DMS153 treated with DMSO at 0.1 percent for 48 hours (cell line): ENCODE data around the gene CPM.

Source experiments
- DNase-seq: peaks from one replicate; lab custom pipeline; 2025; ENCODE audit not compliant: unreplicated experiment; lab: John Stamatoyannopoulos, UW

CPM gene

DNA sequence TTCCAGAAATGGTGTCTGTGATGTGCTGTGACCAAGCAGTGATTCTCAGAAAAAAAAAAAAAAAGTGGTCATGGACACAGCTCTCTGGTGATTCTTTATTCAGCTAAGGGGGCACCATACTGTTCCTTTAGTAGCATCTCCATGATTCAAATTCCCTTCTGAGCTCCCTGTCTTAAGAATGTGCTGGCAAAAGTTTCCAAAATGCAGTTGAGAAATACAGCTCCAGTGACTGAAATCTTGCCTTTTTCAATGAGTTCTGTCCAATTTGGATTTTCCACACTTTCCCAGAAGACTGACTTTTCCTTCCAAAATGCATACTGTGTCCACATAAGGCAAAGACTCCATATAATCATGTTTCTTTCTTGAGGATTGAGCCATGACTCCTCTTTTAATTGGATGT is 24.3 kb upstream of the CPM start:
- no peak for DNase-seq

DNA sequence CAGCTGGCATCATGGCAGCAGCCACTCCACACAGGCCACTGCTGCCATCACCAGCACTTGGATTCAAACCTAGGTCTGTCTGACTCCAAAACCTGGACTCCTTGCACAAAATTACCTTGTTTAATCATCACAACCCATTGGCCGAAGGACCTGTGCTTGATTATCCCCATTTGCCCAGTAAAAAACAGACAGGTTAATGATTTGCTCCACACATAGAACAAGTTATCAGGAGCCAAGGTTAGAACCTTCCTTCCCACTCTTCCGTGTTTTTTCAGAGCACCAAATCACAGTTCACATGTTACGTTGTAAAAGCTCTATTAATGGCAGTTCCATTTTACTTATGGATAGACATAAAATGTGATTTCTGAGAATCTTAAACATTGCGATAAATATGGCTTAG is 23.5 kb upstream of the CPM start:
- no peak for DNase-seq

DNA sequence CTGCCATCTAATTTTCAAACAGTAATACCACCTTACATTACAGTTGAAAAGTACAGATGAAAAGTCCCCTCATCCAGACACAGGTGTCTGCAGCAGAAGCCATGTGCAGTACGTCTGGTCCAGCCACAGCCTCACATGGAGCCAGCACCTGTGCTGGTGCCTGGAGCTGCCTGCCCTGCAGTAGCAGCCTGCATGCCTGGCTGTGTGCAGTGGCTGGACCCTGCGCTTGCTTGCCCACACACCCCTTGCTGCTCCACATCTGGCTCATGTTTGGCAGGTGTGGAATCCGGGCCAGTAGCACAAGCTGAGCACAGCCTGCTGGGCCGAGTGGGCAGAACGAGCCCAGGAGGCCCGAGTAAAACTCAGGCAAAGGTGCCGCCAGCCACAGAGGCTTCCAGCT is 21.8 kb upstream of the CPM start:
- DNase-seq: no peak

DNA sequence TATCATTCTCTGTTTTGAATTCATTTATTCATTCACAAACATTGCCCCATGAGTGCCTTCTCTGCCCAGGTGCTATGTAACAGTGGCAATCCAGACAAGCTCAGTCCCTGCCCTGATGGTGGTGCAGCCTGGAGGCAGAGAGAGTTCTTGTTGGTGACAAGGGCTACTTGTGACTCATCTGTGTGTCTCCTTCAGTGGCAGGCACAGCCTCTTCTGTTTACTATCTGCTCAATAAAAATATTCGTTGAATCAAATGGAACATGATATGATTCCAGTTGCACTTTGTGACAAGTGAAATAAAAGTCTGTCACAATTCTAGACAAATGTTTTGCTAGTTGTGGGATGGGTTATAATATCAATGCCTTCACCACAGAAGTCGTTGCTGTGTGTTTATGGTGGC is 20.6 kb upstream of the CPM start:
- DNase-seq: no peak

DNA sequence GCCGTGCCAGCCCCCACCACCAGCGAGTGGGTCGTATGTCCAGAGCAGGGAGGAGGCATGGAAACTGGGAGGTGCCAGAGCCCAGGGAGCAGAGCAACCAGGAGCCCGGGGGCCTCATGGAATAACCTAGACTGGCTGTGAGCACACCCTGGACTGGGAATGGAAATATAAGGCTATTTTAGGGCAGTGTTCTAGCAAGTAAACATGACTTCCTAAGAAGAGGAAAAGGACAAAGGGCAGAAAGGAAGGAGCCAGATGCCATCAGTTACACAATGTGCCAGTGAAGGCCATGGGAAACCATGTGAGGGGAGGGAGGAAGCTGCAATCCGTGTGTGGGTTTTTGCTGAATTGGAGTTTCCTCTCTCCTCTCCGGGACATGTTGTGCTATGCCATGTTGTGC is 18.7 kb upstream of the CPM start:
- DNase-seq: no peak

DNA sequence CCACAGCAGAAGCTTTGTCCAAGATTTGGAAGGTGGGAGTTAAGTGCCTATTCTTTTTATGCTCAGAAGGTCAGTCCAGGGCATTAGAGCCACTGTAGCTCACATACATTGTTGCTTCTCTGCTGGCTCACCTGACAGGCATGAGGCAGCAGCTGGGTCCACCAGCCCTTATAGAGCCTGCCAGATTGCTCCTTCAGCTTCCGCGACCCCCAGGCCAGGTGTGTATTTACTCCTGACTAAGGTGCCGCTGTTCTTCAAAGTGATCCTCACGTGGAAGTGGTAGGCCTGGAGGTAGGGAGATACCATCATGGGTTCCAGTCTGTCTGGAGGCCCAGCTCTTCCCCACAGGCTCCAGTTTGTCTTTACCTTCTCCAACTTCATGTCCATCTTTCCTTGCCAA is 17.5 kb upstream of the CPM start:
- DNase-seq: no peak

DNA sequence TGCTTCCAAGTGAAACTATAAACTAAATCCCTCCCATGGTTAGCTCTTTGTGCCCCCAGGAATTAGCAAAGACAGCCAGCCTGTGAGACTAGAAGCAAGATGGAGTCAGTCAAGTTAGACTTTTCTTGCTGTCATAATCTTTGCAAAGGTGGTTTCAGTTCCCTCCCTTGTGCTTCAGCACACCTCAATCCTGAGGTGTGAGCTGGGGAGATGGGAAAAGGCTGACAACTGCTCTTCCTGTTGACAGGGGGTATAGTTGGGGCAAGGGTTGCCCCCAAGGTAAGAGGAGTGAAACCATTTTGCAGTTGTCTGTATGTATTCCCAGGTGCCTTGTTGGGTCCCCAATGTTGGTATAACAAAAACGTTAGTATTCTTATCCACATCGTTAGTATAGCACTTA is 12.3 kb upstream of the CPM start:
- no peak for DNase-seq

DNA sequence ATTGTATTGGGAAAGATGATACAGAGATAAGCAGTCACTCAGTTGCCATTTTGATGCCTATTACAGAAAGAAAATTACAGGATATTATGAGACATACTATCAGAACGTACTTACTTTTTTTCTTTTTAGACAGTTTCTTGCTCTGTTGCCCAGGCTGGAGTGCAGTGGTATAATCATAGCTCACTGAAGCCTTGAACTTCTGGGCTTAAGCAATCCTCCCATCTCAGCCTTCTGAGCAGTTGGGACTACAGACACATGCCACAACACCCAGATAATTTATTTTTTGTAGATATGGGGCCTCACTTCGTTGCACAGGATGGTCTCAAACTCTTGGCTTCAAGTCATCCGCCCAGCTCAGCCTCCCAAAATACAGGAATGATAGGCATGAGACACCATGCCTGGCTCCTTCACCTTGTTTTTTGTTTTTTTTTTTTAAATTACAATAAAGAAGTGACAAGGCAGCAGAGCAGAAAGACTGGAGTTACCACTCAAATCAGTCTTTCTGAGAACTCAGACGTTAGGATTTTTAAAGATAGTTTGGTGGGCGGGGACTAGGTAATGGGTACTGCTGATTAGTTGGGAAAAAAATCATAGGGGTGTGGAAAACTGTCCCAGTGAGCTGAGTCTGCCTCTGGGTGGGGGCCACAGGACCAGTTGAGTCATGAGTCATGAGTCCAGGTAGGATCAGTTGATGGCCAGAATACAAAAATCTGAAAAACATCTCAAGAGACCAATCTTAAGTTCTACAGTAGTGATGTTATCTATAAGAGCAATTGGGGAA is 11.5 kb upstream of the CPM start:
- DNase-seq: no peak

DNA sequence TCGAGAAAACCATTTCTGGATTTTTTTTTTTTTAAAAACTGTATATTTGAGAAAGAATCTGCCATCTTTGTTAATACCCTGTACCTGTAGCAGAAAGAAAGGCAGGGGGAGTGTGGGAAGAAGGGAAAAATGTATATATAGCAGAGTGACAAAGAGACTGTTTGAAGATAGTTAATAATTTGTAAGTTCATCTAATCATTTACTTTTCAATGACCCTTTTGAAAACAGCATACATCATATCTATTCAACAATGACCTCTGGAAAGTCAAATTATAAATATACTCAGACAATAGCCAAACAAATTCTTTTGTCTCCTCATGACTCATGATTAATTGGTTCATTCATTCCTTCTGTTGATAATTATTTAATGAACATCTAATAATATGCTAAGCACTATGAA is 10.9 kb upstream of the CPM start:
- DNase-seq: no peak

DNA sequence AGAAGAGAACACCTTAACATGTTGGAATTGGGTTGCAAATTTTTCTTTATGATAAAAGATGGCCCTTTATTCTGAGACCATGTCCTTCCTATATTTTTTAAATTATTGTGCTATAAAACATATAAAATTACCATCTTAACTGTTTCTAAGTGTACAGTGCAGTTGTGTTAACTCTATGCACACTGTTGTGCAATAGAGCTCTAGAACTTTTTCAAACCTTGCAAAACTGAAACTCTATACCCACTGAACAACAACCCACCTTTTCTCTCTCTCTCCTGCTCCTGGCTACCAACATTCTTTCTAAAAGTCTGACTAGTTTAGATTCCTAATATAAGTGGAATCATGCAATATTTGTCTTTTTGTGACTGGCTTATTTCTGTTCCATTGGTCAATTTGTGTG is 7.8 kb upstream of the CPM start:
- no peak for DNase-seq

DNA sequence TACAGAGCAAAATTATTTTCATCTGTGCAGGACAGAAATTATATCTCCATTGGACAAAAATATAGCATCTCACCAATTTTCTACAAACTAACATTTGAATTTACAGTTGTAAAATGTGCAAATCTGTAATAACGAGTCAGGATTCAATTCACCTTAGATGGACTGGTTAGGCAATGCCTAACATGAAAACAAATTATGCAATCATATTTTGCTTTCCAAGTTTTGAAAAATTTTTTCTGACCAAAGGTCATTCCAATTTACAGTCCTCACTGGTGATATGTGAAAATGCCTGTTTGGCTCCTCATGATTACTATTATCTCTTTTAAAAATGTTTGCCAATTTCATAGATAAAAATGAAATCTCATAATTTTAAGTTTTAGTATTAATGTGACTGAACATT is 6.5 kb upstream of the CPM start:
- no peak for DNase-seq

DNA sequence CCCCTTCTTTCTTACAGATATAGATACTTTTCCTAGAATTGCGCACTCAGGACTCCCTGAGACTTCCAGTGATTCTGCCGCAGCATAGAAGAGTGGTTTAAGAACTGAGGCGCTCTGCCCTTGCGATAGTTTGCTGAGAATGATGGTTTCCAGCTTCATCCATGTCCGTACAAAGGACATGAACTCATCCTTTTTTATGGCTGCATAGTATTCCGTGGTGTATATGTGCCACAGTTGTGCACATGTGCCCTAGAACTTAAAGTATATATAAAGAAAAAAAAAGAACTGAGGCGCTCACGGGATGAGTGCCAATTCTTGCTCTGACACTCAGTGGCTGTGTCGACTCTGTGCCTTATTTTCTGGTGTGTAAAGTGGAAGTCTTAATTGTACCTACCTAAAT is 1.4 kb upstream of the CPM start:
- DNase-seq: no peak

DNA sequence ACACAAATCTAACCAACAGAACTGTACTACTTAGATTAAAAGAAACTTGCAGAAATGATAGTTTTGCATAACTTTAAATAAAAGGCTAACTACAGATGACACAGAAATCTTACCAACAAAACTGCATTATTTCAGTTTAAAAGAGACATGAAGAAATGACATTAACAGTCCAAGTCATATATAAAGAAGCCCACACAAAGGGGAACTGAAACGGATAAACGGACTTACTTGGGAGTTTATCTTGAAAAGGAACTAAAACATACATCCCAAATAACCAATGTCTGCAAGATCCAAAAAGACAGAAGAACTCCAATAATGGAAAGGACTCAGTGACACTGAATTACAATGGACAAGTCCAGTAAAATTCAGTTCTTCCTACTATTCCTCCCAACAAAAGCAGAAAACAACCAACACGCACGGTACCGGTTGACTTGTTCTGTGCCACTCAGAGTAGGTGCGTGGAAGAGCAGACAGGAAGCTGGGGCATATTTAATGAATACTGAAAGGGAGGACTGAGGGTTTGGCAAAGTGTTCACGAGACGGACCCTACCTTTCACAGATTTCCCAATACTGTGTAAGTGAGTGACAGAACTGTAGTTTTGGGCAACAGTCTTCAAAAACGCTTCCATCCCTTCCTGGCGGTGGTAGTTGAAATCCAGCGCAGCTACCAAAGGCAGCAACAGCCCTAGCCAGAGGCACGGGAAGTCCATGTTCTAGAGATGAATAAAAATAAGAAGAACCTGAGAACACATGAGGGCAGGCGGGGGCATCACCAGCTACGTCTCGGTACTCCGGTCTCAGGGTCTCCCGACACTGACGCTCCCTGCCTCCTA is 627 bp downstream of the CPM start:
- DNase-seq: peak; percentile 52

DNA sequence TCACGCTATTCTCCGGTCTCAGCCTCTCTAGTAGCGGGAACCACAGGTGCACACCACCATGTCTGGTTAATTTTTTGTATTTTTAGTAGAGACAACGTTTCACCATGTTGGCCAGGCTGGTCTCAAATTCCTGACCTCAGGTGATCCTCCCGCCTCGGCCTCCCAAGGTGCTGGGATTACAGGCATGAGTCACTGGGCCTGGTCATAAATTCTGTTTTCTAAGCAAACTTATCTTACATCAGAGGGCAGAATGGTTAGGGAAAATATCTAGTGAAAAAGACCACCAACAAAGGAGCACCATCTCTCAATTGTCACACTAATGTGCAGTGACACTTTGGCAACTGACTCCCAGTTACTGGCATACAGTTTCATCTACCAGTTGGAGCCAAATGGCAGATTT is 2.8 kb downstream of the CPM start:
- no peak for DNase-seq

DNA sequence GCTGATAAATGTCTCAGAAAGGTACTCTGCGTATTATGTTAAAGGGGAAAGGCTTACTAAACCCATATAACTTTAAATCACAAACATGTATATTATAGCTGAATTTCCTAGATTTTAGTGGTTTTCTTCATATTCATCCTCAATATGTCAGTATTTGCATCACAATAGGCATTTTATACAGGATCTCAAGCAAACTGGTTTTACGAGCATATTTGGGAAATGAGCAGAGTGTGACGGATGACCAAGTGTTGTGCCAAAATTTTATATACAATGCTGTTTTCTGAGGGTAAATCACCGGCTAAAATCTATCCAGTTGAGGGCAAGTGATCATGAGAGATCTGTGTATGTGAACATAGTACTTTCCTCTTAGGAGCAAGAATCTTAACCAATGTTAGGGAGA is 8.4 kb downstream of the CPM start:
- no peak for DNase-seq

DNA sequence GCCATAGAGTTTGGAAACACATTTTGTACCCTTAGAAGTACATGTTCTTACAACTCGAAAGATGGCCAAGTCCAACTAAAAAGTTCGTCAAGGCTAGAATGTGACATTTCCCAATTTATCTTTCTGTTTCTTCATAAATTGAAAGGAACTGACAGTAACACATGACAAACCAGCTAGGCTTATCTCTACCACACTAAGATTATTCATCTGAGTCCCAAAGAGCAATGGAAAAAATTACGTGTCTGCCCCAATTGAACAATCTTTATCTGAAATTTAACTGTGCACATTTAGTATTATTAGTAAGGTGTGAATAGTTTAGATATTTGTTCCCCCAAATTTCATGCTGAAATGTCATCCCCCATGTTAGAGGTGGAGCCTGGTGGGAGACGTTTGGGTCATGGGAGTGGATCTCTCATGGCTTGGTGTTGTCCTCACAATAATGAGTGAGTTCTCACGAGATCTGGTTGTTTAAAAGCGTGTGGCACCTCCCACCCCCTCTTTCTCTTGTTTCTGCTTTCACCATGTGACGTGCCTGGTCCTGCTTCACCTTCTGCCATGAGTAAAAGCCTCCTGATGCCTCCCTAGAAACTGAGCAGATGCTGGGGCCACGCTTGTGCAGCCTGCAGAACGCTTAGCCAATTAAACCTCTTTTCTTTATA is 13.3 kb downstream of the CPM start:
- DNase-seq: no peak

DNA sequence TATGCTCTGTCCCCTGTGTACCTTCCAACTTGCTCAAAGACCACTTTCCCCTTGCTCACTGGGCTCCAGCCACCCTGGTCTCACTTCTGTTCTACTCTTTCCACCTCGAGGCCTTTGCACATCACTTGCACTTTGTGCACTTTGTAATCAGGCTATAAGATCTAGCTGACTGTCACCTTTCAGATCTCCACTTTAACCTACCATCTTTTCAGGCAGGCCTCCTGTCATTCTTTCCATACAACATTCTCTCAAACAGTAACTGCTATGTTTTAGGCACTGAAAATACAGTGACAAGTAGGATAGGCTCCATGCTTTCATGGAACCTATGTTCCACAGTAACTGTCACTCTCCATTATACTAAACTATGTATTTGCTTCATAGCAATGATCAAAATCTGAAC is 14.0 kb downstream of the CPM start:
- DNase-seq: no peak

DNA sequence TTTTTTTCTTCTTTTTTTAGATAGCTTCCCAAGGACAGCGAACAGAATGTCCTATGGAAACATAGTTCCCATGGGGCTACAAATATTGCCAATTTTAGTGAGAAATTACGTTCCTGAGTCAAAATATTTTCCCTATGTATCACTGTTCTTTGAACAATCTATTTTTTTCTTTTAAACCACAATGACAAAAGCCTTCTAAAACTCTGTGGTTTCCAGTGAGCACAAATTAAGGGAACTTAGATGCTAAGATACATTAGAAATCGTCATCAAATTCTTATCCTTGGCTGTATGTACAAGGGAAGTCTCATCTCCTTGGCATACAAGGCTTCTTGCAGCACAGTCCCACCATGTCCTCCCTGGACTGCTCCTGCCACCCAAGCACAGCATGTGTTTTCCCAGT is 17.9 kb downstream of the CPM start:
- DNase-seq: no peak

DNA sequence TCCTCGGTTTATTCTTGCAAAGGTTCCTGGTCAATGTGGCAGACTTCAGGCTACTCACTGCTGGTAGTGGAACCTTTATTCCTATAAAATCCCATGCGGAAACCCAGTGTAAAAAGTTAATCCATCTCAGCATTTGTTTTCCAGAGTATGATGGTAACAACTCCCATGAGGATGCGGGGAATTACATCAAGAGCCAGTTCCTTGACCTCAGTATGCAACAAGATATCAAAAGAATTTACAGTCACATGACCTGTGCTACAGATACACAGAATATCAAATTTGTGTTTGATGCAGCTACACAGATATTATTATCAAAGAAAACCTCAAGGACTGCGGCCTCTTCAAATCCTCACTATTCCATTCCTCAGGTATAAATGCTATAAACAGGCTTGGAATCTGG is 19.3 kb downstream of the CPM start:
- DNase-seq: no peak

DNA sequence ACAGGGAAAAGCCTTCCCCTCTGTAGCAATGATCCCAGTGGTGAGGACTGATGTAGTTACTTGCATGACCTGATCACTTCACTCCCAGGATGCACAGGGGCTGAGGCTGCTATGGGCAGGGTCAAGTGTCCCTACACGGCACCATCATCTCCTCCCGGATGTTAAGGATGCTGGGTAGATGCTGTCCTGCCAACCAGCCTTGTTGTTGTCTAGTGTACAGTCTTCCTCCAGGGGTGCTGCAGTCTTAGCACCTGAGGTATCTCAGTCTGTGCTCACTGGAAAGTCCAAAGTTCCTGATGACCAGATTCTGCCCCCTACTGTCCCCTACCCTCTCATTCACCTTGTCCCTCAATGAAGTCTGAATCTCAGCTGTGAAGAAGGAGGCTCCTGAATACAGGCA is 20.1 kb downstream of the CPM start:
- DNase-seq: no peak

DNA sequence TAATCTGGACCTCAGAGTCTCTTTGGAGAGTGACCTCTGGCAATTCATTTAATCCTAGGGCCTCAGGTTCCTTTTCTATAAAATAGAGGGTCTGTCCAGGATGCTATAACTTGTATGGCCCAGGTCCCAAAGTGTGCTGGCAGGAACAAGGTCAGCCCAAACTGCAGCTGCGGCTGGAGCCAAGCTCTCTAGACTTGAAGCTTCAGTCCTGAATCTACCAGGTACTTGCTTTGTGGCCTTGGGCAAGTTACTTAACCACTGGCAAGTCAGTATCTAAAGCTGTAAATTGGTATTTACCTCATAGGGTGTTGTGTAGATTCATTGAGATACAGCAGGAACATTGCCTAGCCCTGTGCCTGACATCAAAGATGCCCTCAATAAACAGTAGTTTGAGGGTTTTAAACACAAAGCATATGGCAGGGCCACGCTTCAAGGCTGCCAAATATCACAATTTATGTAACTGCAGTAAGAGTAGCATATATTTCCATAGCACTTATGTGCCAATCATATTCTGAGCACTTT is 21.7 kb downstream of the CPM start:
- DNase-seq: no peak

DNA sequence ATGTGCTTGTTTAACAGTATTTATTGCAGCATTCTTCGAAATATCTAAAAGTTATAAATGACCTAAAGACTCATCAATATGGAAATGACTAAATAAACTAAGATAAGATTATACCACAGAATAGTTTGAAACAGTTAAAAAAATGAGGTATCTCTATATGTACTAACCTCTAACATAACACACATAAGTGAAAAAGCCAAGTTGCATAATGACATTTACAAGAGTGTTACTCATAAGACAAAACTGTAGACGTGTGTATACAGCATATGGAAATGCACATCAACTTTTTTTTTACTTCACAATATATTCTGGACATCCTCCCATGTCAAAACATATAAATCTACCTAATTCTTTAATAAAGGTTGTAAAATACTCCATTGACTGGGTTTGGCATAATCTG is 22.8 kb downstream of the CPM start:
- no peak for DNase-seq
